NOMO-1 treated with DMSO at 0.1 percent for 48 hours (cell line): Measurements from ENCODE around the gene PLEKHG3.
"Not testable (repeated sequence)": the region's sequence is repeated elsewhere in the genome, so short reads cannot be mapped to it uniquely, and the experiment has no call there.

ENCODE experiments used
- DNase-seq: peaks from one replicate; lab custom pipeline; 2025; ENCODE audit not compliant: unreplicated experiment; lab: John Stamatoyannopoulos, UW

The PLEKHG3 gene

GRCh38 chr14:64704143-64704742 is at the start of gene PLEKHG3:
Gene PLEKHG3 (plus strand): TSS chr14:64704424. CDS start chr14:64727632, 23,208 bp downstream.
- DNase-seq, result no peak

GRCh38 chr14:64654901-64655300 is 49.3 kb upstream of the PLEKHG3 start:
- peak; percentile 60 for DNase-seq

GRCh38 chr14:64656986-64657385 is 47.2 kb upstream of the PLEKHG3 start:
- peak; percentile 23 for DNase-seq

GRCh38 chr14:64658201-64658600 is 46.0 kb upstream of the PLEKHG3 start:
- no peak for DNase-seq

GRCh38 chr14:64658700-64659264 is 45.4 kb upstream of the PLEKHG3 start:
- DNase-seq, result not testable (repeated sequence)

- no peak for DNase-seq
Observed at GRCh38 chr14:64659366-64659765, 44.9 kb upstream of the PLEKHG3 start.

GRCh38 chr14:64663174-64663573 is 41.0 kb upstream of the PLEKHG3 start:
- no peak for DNase-seq

GRCh38 chr14:64671591-64671990 is 32.6 kb upstream of the PLEKHG3 start:
- peak; percentile 82 for DNase-seq

- peak; percentile 60 for DNase-seq
Observed at GRCh38 chr14:64673316-64673715, 30.9 kb upstream of the PLEKHG3 start.

GRCh38 chr14:64673748-64674147 is 30.5 kb upstream of the PLEKHG3 start:
- DNase-seq, result peak; percentile 96

- no peak for DNase-seq
Observed at GRCh38 chr14:64674829-64675228, 29.4 kb upstream of the PLEKHG3 start.

- DNase-seq, result no peak
Observed at GRCh38 chr14:64675312-64675711, 28.9 kb upstream of the PLEKHG3 start.

- DNase-seq, result peak; percentile 23
Observed at GRCh38 chr14:64676410-64677008, 27.7 kb upstream of the PLEKHG3 start.

- DNase-seq, result no peak
Observed at GRCh38 chr14:64680013-64680713, 24.1 kb upstream of the PLEKHG3 start.

- no peak for DNase-seq
Observed at GRCh38 chr14:64680714-64681065, 23.5 kb upstream of the PLEKHG3 start.

- no peak for DNase-seq
Observed at GRCh38 chr14:64681796-64682710, 22.2 kb upstream of the PLEKHG3 start.

GRCh38 chr14:64682843-64683242 is 21.4 kb upstream of the PLEKHG3 start:
- no peak for DNase-seq

- no peak for DNase-seq
Observed at GRCh38 chr14:64683264-64683663, 21.0 kb upstream of the PLEKHG3 start.

GRCh38 chr14:64684091-64684490 is 20.1 kb upstream of the PLEKHG3 start:
- DNase-seq, result no peak

GRCh38 chr14:64685371-64686281 is 18.6 kb upstream of the PLEKHG3 start:
- DNase-seq, result no peak
